ENCODE measurements around the gene CNTLN.

CNTLN gene

GRCh38 chr9:17536027-17536426 lies 401.2 kb downstream of the CNTLN start:
- H3K4me3 ChIP-seq (ENCODE audit: low read depth, low read length): no peak overlapping the region
- no peak for TF ChIP-seq CTCF (IDR thresholded peaks at IDR 0.05; ENCODE audit: control insufficient read depth, extremely low read depth, insufficient read depth)
- no peak for DNase-seq (ENCODE audit: low read depth)

GRCh38 chr9:17551023-17551422 lies 416.2 kb downstream of the CNTLN start:
- no peak for TF ChIP-seq CTCF (IDR thresholded peaks at IDR 0.05; ENCODE audit: control insufficient read depth, extremely low read depth, insufficient read depth)
- H3K4me3 ChIP-seq (ENCODE audit: low read depth, low read length): no peak overlapping the region
- DNase-seq (ENCODE audit: low read depth): no peak
